ENCODE measurements around the gene OR10G3. TPM values are rescaled to one million over a fixed set of nuclear protein-coding genes. Genes with fewer than 3 reads are reported as not detected.
"Not testable (repeated sequence)": the region's sequence is repeated elsewhere in the genome, so short reads cannot be mapped to it uniquely, and the experiment has no call there.

The OR10G3 gene, protein sequence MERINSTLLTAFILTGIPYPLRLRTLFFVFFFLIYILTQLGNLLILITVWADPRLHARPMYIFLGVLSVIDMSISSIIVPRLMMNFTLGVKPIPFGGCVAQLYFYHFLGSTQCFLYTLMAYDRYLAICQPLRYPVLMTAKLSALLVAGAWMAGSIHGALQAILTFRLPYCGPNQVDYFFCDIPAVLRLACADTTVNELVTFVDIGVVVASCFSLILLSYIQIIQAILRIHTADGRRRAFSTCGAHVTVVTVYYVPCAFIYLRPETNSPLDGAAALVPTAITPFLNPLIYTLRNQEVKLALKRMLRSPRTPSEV
- not detected for total RNA-seq

DNA sequence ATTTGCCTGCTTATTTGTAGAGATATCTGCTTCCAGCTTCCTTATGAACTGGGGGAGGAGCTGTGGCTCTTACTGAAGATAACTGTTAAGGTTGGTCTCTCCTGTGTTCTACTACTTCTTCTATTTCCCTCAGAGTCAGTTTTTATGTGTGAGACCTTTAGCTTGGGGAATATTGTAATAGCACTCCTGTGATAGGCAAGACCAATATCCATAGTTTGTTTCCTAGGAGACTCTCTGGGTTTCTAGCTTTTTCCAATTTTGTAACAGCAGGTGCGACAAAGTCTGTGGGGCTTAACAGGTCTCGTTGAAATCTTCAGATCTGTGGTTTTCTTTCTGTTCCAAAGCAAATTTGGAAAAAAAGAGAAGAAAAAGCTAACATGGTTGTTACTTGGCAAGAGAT is at the start of gene OR10G3:
Gene OR10G3 (minus strand): TSS at position 101 of the 400 bp plus-strand sequence. CDS start 9,332 bp downstream, outside the sequence.
- ATAC-seq = no peak

DNA sequence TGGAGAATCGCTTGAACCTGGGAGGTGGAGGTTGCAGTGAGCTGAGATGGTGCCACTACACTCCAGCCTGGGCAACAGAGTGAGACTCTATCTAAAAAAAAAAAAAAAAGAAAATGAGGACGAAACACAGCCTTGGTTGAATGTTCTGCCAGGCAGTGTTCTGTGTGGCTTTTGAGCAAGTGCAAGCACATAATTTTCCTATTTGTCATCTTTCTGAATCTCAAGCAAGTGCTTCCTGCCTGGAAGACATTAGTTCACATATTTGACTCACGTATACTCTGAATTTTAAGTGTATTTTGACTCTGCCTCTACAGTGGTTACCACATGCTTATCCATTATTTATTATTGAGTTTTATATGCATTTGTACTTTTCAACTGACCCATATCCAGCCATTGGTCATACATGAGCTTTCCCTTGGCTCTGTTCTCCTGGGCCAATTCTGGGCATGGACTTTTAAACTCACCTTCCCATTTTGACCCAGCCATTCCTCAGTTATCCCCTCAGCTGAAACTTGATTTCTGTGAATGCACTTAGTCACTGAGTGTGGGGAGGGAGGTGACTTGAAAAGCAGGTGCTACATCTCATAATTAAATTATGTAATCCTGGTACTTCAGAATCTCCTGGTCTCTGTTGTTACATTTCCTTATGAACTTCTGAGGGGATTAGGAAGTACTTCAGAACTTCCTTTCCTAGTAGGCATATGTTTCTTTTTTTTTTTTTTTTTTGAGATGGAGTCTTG is 46.8 kb upstream of the OR10G3 start:
- intact Hi-C loops (cut with DNase I) = no loop called here
- ATAC-seq = no peak
- no peak for DNase-seq (ENCODE audit: low spot score)

More for the DNA sequence above, at the start of gene OR10G3:
- no peak for DNase-seq (ENCODE audit: low spot score)
- intact Hi-C loops (cut with DNase I) = no loop called here

DNA sequence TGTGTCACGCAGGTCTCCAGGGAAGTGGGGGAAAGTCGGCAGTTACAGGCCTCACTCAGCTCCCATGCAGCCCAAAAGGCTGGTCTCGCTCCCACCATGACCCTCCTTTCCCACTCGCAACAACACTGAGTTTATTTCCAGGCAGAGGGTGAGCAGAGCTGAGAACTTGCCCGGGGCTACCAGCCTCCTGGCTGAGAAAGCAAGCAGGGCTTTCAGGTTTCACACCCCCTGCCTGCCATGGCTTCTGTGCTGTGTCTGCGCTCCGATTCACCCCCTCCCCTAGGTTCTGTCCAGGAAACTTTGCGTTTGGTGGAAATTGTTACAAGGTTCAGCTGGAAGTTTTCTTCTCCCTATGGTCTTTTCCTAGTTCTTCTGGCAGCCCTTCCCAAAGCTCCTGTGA is 37.7 kb upstream of the OR10G3 start:
- DNase-seq (ENCODE audit: low spot score) (no peak), ATAC-seq (no peak)
- intact Hi-C loops (cut with DNase I) = no loop called here

DNA sequence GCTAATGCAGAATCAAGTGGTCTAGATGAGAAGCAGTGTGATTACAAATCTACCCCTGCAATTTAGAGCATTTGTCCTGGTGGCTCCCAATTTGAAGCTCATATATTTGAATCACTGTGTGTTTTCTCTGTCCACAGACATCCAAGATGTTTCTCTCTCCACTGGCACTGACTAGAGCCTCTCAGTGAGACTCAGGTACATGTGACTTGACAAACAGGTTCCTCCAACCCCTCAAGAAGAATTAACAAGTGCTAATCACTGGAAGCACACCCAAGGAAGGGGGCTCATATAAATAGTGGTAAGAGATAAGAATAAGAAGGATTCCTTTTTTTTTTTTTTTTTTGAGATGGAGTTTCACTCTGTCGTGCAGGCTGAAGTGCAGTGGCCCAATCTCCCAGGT is 34.4 kb upstream of the OR10G3 start:
- intact Hi-C loops (cut with DNase I) = no loop called here
- no peak for DNase-seq (ENCODE audit: low spot score)

DNA sequence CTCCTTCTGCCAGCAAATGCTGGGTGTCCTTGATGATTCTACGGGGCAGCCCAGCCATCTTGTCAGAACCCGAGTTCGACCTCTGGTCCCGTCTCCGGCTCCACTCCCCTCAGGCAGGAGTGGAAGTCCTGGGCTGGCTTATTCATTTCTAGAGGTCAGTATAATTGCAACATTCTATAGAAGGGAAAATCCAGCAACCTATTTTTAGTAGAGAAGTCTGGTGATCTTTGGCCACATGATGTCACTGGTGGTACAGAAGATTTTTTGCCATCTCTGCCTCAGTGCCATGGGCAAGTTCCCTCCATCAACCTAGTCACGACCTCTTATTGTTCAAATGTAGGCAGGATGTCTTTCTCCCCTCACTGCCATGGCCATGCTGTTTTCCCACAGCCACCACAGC is 32.4 kb upstream of the OR10G3 start:
- intact Hi-C loops (cut with DNase I) = no loop called here
- ATAC-seq = no peak

More for the DNA sequence above, 34.4 kb upstream of the OR10G3 start:
- no peak for ATAC-seq

DNA sequence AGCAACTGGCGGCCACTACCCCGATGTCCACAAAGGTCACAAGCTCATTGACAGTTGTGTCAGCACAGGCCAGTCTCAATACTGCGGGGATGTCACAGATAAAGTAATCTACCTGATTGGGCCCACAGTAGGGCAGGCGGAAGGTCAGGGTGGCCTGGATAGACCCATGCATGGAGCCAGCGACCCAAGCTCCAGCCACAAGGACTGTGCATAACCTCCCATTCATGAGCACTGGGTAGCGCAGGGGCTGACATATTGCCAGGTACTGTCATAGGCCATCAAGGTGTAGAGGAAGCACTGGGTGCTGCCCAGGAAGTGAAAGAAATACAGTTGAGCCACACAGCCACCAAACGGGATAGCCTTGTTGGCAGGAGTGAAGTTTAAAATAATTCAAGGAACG is 22.3 kb upstream of the OR10G3 start:
- ATAC-seq = not testable (repeated sequence)

More for the DNA sequence above, 32.4 kb upstream of the OR10G3 start:
- no peak for DNase-seq (ENCODE audit: low spot score)

DNA sequence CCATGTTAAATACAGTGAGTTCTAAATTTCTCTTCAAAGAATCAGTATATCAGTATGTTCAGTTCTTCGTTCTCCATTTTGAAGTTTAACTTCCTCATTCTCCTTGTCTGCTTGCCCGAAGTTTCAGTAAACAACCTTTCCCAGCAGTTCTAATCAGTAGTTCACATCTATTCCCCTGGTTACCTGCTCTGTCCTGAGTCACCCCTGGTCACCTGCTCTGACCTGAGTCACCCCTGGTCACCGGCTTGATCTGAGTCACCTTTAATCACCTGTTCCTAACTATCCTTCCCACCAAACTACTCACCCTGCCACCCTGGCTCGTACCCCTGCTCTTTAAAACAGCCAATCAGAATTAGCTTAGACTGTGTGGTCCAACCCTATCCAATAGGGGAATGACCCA is 9.4 kb upstream of the OR10G3 start:
- intact Hi-C loops (cut with DNase I) = no loop called here
- ATAC-seq (no peak), DNase-seq (ENCODE audit: low spot score) (no peak)

More for the DNA sequence above, 22.3 kb upstream of the OR10G3 start:
- intact Hi-C loops (cut with DNase I); DNase-seq (ENCODE audit: low spot score): not testable (repeated sequence)

DNA sequence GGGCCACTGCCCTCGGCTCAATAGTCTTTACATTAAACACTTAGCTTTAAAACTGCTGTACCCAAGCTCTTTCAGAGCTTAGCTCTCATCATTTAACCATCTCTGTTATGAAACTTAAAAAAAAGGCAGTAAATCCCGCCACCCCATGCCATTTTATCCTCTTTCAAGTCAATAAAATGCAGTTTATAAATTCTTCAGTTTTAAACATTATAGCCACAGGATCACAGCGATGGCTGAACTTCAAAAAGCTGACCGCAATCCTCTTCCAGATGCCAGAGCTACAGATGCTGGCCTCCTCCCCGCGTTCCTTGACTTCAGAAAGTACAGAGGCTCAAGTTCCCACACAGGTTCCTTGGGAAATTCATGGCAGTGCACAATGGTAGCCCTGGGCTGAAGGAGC is 4.2 kb downstream of the OR10G3 start:
- intact Hi-C loops (cut with DNase I) = no loop called here
- DNase-seq (ENCODE audit: low spot score) (no peak), ATAC-seq (no peak)

DNA sequence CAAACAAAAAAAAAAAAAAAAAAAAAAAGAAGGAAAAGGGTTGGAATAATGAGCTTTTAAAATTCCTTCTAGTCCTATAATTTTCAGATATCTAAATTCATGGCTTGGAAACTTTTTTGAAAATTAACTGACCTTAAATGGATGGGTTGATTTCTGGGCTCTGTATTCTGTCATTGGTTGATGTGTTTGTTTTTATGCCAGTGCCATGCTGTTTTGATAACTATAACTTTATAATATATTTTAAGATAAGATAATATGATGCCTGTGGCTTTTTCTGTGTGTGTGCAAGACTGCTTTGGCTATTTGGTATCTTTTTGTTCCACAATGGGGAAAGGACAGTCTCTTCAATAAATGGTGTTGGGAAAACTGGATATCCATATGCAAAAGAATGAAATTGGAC is 7.3 kb downstream of the OR10G3 start:
- intact Hi-C loops (cut with DNase I) = no loop called here
- no peak for ATAC-seq
- no peak for DNase-seq (ENCODE audit: low spot score)

DNA sequence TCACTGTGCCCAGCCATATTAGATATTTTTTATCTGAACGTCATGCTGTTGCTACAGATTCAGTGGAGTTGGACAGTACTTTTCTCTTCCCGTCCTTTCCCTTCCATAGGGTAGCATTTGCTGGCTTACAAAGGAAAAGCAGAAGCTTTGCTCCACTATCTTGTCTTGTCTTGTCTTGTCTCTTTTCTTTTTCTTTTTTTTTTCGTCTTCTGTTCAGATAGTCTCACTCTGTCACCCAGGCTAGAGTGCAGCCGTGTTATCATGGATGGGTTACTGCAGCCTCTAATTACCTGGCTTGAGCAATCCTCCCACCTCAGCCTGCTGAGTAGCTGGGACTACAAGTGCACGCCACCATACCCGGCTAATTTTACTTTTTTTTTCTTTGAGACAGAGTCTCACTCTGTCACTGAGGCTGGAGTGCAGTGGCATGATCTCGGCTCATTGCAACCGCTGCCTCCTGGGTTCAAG is 21.1 kb downstream of the OR10G3 start:
- DNase-seq (ENCODE audit: low spot score) (no peak), ATAC-seq (no peak)
- intact Hi-C loops (cut with DNase I) = no loop called here

DNA sequence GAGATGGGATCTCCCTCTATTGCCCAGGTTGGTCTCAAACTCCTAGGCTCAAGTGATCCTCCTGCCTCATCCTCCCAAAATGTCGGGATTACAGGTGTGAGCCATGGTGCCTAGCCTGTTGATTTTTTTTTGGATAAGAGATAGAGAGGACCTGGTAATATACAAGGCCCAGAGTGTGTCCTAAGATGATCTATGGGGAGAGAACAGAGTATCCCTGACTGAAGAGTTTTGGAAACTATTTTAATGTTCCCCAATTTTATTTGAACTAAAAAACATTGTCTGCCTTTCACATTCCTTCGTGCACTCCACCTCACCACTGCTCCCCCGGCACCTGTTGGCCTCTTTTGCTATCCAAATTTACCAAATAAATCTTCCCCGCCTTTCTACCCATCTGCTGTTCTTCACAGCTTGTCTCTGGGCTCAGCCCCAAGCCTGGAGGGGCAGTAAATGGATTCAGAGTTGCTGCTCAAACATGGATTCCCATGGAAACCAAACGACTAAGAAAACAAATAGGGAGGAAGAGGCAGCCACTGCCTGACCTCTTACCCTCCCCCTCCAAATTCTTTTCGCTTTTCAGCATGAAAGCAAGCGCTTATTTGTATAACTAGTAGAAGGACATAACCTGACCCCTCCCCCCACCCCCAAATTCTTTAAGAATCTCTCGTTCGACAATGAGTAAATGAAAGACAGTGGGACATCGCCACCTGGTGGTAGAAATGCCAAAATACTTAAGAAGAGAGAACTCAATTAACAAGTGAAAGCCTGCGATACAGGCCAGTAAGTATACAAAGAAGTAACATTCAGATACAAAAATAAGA is 22.6 kb downstream of the OR10G3 start:
- ATAC-seq (peak; percentile 94), DNase-seq (ENCODE audit: low spot score) (peak; percentile 79)
- intact Hi-C loops (cut with DNase I) = no loop called here

DNA sequence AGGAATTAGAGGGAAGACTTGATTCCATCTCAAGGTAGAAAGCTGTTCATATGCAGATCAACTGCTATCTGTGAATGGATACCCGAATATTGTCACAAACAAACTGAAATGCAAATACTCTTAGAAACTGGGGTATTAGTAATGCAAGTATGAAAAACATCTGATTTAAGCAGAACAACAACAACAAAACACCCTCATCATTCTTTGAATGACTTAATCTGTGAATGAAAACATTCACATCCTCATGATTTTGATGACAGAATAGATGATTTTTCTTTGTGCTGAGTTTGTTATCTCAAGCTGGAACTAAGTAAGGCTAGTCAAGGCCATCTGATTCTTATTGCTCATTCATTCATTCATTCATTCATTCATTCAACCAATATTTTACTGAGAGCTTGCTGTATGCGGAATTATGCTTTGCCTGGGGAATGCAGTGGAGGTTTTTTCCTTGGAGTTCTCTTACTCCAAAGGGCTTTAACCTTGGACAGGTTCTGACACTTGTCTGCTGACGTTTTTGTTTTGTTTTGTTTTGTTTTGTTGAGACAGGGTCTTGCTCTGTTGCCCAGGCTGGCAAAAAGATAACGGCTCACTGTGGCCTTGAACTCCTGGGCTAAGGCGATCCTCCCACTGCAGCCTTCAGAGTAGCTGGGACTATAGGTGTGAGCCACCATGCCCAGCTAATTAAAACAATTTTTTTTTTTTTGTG is 23.3 kb downstream of the OR10G3 start:
- intact Hi-C loops (cut with DNase I) = no loop called here
- DNase-seq (ENCODE audit: low spot score) (no peak), ATAC-seq (peak; percentile 21)

DNA sequence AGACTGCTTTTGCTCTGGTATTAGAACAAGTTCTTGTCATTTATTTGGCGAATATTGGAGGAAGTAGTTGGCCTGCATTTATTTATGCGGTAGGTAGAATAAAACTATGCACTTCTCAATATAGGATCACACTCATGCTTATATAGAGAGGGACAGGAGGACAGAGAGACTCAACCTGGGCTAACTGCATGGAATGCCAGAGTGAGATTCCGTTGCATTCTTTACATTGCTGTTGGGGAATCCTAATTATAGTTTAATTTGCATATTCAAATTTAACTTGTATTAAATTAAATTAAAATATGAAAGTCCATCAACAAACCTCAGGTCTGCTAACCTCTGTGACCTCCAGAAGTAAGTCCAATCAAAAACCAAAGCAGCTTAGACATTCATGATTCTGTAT is 26.6 kb downstream of the OR10G3 start:
- DNase-seq (ENCODE audit: low spot score) (no peak), ATAC-seq (no peak)
- intact Hi-C loops (cut with DNase I) = no loop called here

DNA sequence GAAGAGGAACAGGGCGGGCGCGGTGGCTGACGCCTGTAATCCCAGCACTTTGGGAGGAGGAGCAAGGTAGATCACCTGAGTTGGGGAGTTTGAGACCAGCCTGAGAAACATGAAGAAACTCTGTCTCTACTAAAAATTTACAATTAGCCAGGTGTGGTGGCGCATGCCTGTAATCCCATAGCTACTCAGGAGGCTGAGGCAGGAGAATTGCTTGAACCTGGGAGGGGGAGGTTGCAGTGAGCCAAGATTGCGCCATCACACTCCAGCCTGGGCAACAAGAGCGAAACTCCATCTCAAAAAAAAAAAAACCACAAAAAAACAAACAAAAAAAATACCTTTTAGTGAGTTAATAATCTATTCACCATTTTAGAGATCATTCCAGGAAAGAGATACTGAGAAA is 35.3 kb downstream of the OR10G3 start:
- DNase-seq (ENCODE audit: low spot score); ATAC-seq; intact Hi-C loops (cut with DNase I): not testable (repeated sequence)

DNA sequence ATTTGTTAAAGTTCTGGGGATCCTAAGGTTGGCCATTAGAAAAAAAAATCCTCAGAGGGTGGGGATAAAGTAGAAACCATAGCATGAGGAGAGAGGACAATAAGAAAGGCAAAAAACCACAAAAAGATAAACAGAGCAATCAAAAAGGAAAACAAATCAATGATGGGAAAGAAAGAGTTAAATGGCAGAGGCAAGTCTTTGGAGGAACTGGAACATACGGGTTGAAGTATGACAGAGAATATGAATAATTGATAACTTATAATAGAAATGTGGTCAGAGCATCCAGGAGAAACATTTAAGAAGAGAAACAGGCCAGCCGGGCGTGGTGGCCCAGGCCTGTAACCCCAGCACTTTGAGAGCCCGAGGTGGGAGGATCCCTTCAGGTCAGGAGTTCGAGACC is 35.9 kb downstream of the OR10G3 start:
- intact Hi-C loops (cut with DNase I) = no loop called here
- DNase-seq (ENCODE audit: low spot score) = no peak
- no peak for ATAC-seq

DNA sequence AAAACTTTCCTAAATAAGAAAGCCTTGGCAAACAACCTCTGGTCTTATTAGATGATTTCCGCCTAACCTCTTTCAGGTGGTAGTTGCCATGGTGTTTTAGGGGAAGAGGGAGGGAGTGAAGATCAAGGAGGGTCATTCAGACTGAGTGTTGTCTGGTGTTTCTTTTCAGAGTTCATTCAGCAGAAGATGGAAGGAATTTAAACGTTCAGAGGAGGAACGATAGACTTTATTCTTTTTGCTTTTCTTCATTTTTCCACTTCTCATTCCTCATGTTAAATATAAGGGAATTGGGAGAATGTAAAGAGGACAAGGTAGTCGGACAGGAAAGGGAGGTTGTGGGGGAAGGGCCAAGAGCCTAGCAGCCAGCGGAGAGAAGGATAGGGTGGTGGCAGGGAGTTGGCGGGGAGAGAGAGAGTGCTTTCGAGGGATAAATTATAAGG is 36.3 kb downstream of the OR10G3 start:
- intact Hi-C loops (cut with DNase I) = no loop called here
- ATAC-seq (no peak), DNase-seq (ENCODE audit: low spot score) (no peak)

DNA sequence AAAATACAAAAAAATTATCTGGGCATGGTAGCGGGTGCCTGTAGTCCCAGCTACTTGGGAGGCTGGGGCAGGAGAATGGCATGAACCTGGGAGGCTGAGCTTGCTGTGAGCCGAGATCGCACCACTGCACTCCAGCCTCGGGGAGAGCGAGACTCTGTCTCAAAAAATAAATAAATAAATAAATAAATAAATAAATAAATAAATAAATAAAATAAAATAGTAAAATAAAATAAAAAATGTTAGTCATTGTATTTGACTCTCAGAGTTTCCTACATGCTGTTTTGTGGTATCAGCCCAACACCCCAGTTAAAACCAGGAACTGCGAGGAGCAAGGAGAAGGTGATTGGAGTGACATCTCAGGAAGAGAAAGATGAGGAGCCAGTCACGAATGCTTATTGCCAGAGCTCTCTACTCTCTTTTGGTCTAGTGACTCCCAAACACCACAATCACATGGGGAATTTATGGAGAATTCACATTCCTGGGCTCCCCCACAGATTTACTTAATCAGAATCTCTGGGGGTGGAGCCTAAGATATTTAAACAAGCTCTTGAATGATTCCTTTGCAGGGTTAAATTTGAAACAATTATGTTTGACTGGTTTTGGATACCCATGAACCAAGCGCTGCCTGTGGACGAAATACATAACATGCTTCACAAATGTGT is 38.3 kb downstream of the OR10G3 start:
- ATAC-seq = no peak
- intact Hi-C loops (cut with DNase I) = no loop called here
- DNase-seq (ENCODE audit: low spot score) = no peak

DNA sequence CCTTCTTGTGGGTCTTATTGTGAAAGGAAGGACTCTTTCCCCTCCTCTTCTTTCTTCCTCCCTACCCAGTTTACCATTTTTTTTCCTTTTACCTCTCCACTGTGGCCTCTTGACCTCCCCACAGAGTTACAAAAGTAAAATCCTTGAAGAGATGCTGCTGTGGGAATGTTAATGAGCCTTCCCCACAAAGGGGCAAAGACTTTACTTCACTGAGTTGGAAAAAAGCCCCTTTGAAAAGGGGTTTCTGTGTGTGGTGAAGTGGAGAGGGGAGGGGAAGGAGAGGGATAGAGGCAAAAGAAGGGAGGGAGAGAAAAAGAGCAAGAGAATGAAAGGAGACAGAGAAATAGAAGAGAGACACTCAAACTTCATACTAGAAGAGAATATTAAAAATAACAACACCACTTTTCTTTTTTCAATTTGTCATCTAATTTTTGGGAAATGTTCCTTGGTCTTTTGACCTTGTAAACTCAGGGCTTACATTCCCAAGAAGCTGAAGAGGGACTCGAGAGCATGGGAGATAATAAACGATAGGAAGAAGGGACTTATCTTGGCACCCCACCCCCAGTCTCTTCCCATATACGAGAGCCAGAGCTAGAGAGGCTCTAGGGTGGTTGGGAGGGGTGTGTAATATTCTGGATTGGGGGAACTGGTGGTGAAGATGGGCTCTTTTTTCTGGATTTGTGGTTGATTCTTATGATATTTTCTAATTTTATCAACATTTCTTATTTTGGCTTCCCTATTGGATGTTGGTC is 40.5 kb downstream of the OR10G3 start:
- ATAC-seq (no peak), DNase-seq (ENCODE audit: low spot score) (no peak)
- intact Hi-C loops (cut with DNase I) = no loop called here
